Sigmoid colon (tissue), 7 donors: ENCODE results near the gene GTF3C2. TPM values are rescaled to one million over a fixed set of nuclear protein-coding genes. Genes with fewer than 3 reads are reported as not detected.

ENCODE experiments used
- DNase-seq: peaks from one replicate; pipeline ENCODE4 v3.0.0-alpha.2; 2019
- H3K27ac ChIP-seq, 4 donors: fragments of 200-600 bp; sonication (generic); one replicate each; pipeline ENCODE4 v1.5.1; 2016 to 2019; ENCODE audit warnings: mild to moderate bottlenecking in 1 of 4
- H3K27me3 ChIP-seq, 3 donors: fragments of 200-600 bp; sonication (generic); one replicate each; pipeline ENCODE4 v1.5.1; 2019; ENCODE audit warnings: mild to moderate bottlenecking in 1 of 3
- H3K36me3 ChIP-seq, 4 donors: fragments of 200-600 bp; sonication (generic); one replicate each; pipeline ENCODE4 v1.5.1; 2016 to 2019
- H3K4me1 ChIP-seq, 4 donors: fragments of 200-600 bp; sonication (generic); one replicate each; pipeline ENCODE4 v1.5.1; 2017 to 2019
- H3K4me3 ChIP-seq, 4 donors: fragments of 200-600 bp; sonication (generic); one replicate each; pipeline ENCODE4 v1.5.1; 2017 to 2019; ENCODE audit warnings: mild to moderate bottlenecking in 2 of 4, moderate library complexity in 1 of 4
- H3K9me3 ChIP-seq, 4 donors: fragments of 200-600 bp in 3 of 4; sonication (generic) in 3 of 4; one replicate each; pipeline versions ENCODE4 v1.5.1 to v1.6.1; 2013 to 2019
- CTCF ChIP-seq, 4 experiments: fragments of 450-650 bp in 3 of 4; fragments of 200-600 bp in 1 of 4; IDR thresholded peaks; one replicate each; pipeline ENCODE4 v1.5.1; 2016 to 2019; ENCODE audit warnings: antibody characterized with exemption in 4 of 4, mild to moderate bottlenecking in 3 of 4, moderate library complexity in 2 of 4
- EP300 ChIP-seq, 4 donors: sonication (generic); formaldehyde crosslinking; IDR thresholded peaks; one replicate each; pipeline ENCODE4 v1.6.1; 2017; ENCODE audit warnings: antibody characterized with exemption in 4 of 4
- POLR2A ChIP-seq, 2 donors: fragments of 450-650 bp; IDR thresholded peaks; one replicate each; pipeline ENCODE4 v1.6.1; 2016; ENCODE audit warnings: antibody characterized with exemption in 2 of 2, mild to moderate bottlenecking in 2 of 2, moderate library complexity in 2 of 2
- POLR2AphosphoS5 ChIP-seq, 4 donors: sonication (generic); formaldehyde crosslinking; IDR thresholded peaks; one replicate each; pipeline ENCODE4 v1.6.1; 2017; ENCODE audit warnings: antibody characterized with exemption in 4 of 4
- WGBS, 2 donors: extraction: QIAGEN DNeasy Blood & Tissue Kit; methylation state at CpG; one replicate each; pipeline ENCODE4 v1.1.7; 2013; 5-methylcytosine and 5-hydroxymethylcytosine counted together
- intact Hi-C: fragments of 100-400 bp; cut with DNase I; formaldehyde crosslinking; loops from one replicate; pipeline ENCODE4 v1.15.1; 2023
- polyA plus RNA-seq, 3 donors: library from polyadenylated mRNA; stranded (reverse); fragments of 200-250 nt; gene quantifications; one replicate each; pipeline ENCODE4 v1.2.3, GENCODE V29; 2013
- total RNA-seq, 4 donors: library from RNA; depleted of rRNA; stranded (reverse); fragments of >200 nt; gene quantifications; one replicate each; pipeline ENCODE4 v1.1.0, GENCODE V29; 2016
- donor health status: healthy with polysubstance abuse.
- donor health status: Bipolar disorder and iron deficiency.
- donor health status: healthy.

GTF3C2 gene
- total and polyA plus RNA-seq, 7 donors = 23.3 to 46.5 (median 29.3) TPM

- no peaks in the 10 kb centered on the region for H3K9me3 ChIP-seq
- intact Hi-C loops = no loop called here
- H3K4me1 ChIP-seq = peaks cover 0 to 36% (median 29%) of the 10 kb centered on the region in 4 donors
- H3K27ac ChIP-seq = no peak overlapping the region
- no peaks in the 10 kb centered on the region for H3K27me3 ChIP-seq
- DNase-seq = no peak
- H3K36me3 ChIP-seq = peaks cover 40 to 67% (median 56%) of the 10 kb centered on the region in 4 donors
- H3K4me3 ChIP-seq = no peak overlapping the region
- WGBS, 2 donors = 86 to 90% methylated on average over 5 of the region's 5 CpGs
- no peak for TF ChIP-seq POLR2AphosphoS5 (IDR thresholded peaks at IDR 0.05)
- TF ChIP-seq POLR2A (IDR thresholded peaks at IDR 0.05) = no peak
- TF ChIP-seq EP300 (IDR thresholded peaks at IDR 0.05) = no peak
Measured at GRCh38 chr2:27373567-27373966, 17.0 kb upstream of the GTF3C2 start.

GRCh38 chr2:27372937-27373336 lies 16.4 kb upstream of the GTF3C2 start:
- Histone ChIP-seq H3K27ac (no peak overlapping the region), H3K9me3 (no peaks in the 10 kb centered on the region), H3K27me3 (no peaks in the 10 kb centered on the region), H3K4me1 (peaks cover 0 to 39% (median 33%) of the 10 kb centered on the region in 4 donors), H3K36me3 (peaks cover 42 to 67% (median 55%) of the 10 kb centered on the region in 4 donors), H3K4me3 (no peak overlapping the region)
- no peak for DNase-seq
- WGBS, 2 donors = 91 to 92% methylated on average over 6 of the region's 6 CpGs
- intact Hi-C loops = no loop called here
- TF ChIP-seq POLR2A (IDR thresholded peaks at IDR 0.05) (no peak), CTCF (IDR thresholded peaks at IDR 0.05) (no peak), EP300 (IDR thresholded peaks at IDR 0.05) (no peak), POLR2AphosphoS5 (IDR thresholded peaks at IDR 0.05) (no peak)

GRCh38 chr2:27370816-27371620 lies 14.5 kb upstream of the GTF3C2 start:
- WGBS, 2 donors = 0% methylated on average over 46 of the region's 46 CpGs
- Histone ChIP-seq H3K4me3 (peak overlapping the region; percentile 71 to 98 (median 92)), H3K36me3 (peaks cover 42 to 67% (median 55%) of the 10 kb centered on the region in 4 donors), H3K27me3 (no peaks in the 10 kb centered on the region), H3K4me1 (peaks cover 0 to 39% (median 33%) of the 10 kb centered on the region in 4 donors), H3K9me3 (no peaks in the 10 kb centered on the region), H3K27ac (peak overlapping the region; percentile 87 to 99 (median 92))
- TF ChIP-seq EP300 (IDR thresholded peaks at IDR 0.05) (no peak), POLR2AphosphoS5 (IDR thresholded peaks at IDR 0.05) (no peak), POLR2A (IDR thresholded peaks at IDR 0.05) (no peak), CTCF (IDR thresholded peaks at IDR 0.05) (no peak)
- peak; percentile 77 for DNase-seq
- intact Hi-C loops = loop anchor here (1.0 to 2.0 kb wide), 4 partner anchors 9 to 58 kb away; partner anchors contain the start of genes MPV17, NRBP1 and ZNF513

DNA sequence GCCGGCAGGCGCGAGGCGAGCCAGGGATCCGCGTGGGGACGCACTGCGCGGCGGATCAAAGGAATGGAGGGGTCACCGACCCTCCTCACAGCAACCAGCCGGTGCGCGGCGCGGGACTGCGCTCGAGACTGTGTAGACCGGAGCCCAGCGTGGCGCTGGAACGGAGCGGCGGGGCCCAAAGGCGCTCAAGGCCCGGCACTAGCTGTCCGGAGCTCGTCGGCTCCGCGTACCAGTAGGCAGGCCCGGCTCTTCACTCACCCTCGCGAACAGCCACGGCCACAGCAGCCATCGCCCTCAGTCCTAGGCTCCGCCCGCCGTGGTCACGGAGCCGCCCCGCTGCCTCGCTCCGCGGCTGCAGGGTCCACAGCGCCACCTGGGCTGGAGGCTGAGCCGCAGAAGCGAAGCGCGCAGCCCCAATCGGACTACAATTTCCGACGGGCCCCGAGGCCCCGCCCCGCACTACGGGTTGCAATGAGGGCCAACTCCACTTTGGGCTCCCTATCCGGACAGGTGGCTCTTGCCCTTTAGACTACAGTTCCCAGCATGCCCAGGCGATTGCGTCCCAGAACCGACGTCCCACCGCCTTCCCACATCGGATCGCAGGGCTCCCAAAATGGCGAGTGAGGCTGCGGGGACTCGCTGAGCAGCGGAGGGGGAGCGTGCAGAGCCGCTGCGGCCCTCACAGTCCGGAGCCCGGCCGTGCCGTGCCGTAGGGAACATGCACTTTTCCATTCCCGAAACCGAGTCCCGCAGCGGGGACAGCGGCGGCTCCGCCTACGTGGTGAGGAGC lies 13.7 kb upstream of the GTF3C2 start, which contains the start of the genes EIF2B4 and SNX17:
Gene EIF2B4, minus strand, starts transcription at position 313 of the 790 bp plus-strand sequence. Its CDS starts 24 bp downstream, at position 289.
Gene SNX17, plus strand, starts transcription at position 591 of the 790 bp plus-strand sequence. Its CDS starts 128 bp downstream, at position 719.
- Histone ChIP-seq H3K36me3 (peaks cover 42 to 67% (median 53%) of the 10 kb centered on the region in 4 donors), H3K27me3 (no peaks in the 10 kb centered on the region), H3K4me1 (peaks cover 0 to 39% (median 33%) of the 10 kb centered on the region in 4 donors), H3K4me3 (peak within 1 kb of the TSS; percentile 71 to 98 (median 92)), H3K27ac (peak within 1 kb of the TSS; percentile 92 to 99 (median 95)), H3K9me3 (no peaks in the 10 kb centered on the region)
- WGBS, 2 donors = 0% methylated on average over 85 of the region's 85 CpGs
- TF ChIP-seq POLR2AphosphoS5 (IDR thresholded peaks at IDR 0.05) (peak; percentile 79 to 93 (median 88)), POLR2A (IDR thresholded peaks at IDR 0.05) (peak; percentile 25 to 45), EP300 (IDR thresholded peaks at IDR 0.05) (peak in 2 of 4 donors; percentile 37 to 52), CTCF (IDR thresholded peaks at IDR 0.05) (peak; percentile 23 to 46 (median 35))
- intact Hi-C loops = loop anchor here (1.0 to 2.0 kb wide), 4 partner anchors 10 to 59 kb away; partner anchors contain the start of genes MPV17, NRBP1 and ZNF513
- peak; percentile 100 for DNase-seq
